RPMI8226 (cell line): ENCODE measurements around the gene LRIT2.

Experiments
- DNase-seq: peaks from one replicate; pipeline ENCODE4 v3.0.0-alpha.2; 2015

LRIT2 gene

GRCh38 chr10:84205049-84205852 is 20.1 kb downstream of the LRIT2 start:
- DNase-seq = peak; percentile 46

GRCh38 chr10:84204610-84205009 is 20.7 kb downstream of the LRIT2 start:
- no peak for DNase-seq

- DNase-seq = no peak
These were observed 21.2 kb downstream of the LRIT2 start for GRCh38 chr10:84204122-84204521.

GRCh38 chr10:84202349-84202748 is 23.0 kb downstream of the LRIT2 start:
- DNase-seq = no peak

- DNase-seq = no peak
These were observed 23.7 kb downstream of the LRIT2 start for GRCh38 chr10:84201682-84202081.

- no peak for DNase-seq
These were observed 24.1 kb downstream of the LRIT2 start for GRCh38 chr10:84201244-84201606.

GRCh38 chr10:84200537-84201243 is 24.7 kb downstream of the LRIT2 start:
- no peak for DNase-seq

- no peak for DNase-seq
These were observed 27.0 kb downstream of the LRIT2 start for GRCh38 chr10:84198206-84198915.

GRCh38 chr10:84197643-84198042 is 27.7 kb downstream of the LRIT2 start:
- no peak for DNase-seq

- DNase-seq = no peak
These were observed 28.4 kb downstream of the LRIT2 start for GRCh38 chr10:84196941-84197340.

- no peak for DNase-seq
These were observed 29.3 kb downstream of the LRIT2 start for GRCh38 chr10:84196083-84196482.

- DNase-seq = no peak
These were observed 30.1 kb downstream of the LRIT2 start for GRCh38 chr10:84195044-84195830.

- DNase-seq = no peak
These were observed 30.8 kb downstream of the LRIT2 start, which contains the start of gene CDHR1 for GRCh38 chr10:84194424-84195043. Gene CDHR1, plus strand, starts transcription at chr10:84194537. Its CDS starts 224 bp downstream, at chr10:84194761.

- DNase-seq = no peak
These were observed 31.4 kb downstream of the LRIT2 start for GRCh38 chr10:84193846-84194423.

GRCh38 chr10:84193327-84193726 is 32.0 kb downstream of the LRIT2 start:
- no peak for DNase-seq

- no peak for DNase-seq
These were observed 34.2 kb downstream of the LRIT2 start for GRCh38 chr10:84191106-84191505.

GRCh38 chr10:84190621-84191020 is 34.7 kb downstream of the LRIT2 start:
- DNase-seq = no peak

- DNase-seq = no peak
These were observed 36.5 kb downstream of the LRIT2 start for GRCh38 chr10:84188815-84189214.

- no peak for DNase-seq
These were observed 39.7 kb downstream of the LRIT2 start for GRCh38 chr10:84185526-84186175.

GRCh38 chr10:84184517-84184916 is 40.8 kb downstream of the LRIT2 start:
- peak; percentile 15 for DNase-seq

GRCh38 chr10:84181631-84182030 is 43.7 kb downstream of the LRIT2 start:
- DNase-seq = no peak
